LNCaP clone FGC (cell line): Measurements from ENCODE around the gene SPTBN1.
"Not testable (repeated sequence)": the region's sequence is repeated elsewhere in the genome, so short reads cannot be mapped to it uniquely, and the experiment has no call there.

Experiments used
- DNase-seq: peaks from one replicate; pipeline ENCODE4 v3.0.0-alpha.2; 2011; ENCODE audit warnings: low read depth
- H3K4me3 ChIP-seq: 2 replicates; pipeline ENCODE4 v1.5.1; 2011; ENCODE audit warnings: mild to moderate bottlenecking, low read depth, low read length, control low read depth
- CTCF ChIP-seq: IDR thresholded peaks from 2 replicates; pipeline ENCODE4 v1.5.1; 2012; ENCODE audit warnings: mild to moderate bottlenecking; ENCODE audit not compliant: control insufficient read depth, insufficient read depth; ENCODE audit errors: extremely low read depth

Gene SPTBN1

GRCh38 chr2:54523324-54523959, 67.3 kb downstream of the SPTBN1 start:
- no peak overlapping the region for H3K4me3 ChIP-seq
- DNase-seq = no peak
- no peak for TF ChIP-seq CTCF

- DNase-seq = no peak
- H3K4me3 ChIP-seq = no peak overlapping the region
- no peak for TF ChIP-seq CTCF
Measured at GRCh38 chr2:54524226-54524991, 68.3 kb downstream of the SPTBN1 start.

GRCh38 chr2:54525321-54525720, 69.2 kb downstream of the SPTBN1 start:
- no peak for DNase-seq
- no peak for TF ChIP-seq CTCF
- H3K4me3 ChIP-seq = no peak overlapping the region

DNA sequence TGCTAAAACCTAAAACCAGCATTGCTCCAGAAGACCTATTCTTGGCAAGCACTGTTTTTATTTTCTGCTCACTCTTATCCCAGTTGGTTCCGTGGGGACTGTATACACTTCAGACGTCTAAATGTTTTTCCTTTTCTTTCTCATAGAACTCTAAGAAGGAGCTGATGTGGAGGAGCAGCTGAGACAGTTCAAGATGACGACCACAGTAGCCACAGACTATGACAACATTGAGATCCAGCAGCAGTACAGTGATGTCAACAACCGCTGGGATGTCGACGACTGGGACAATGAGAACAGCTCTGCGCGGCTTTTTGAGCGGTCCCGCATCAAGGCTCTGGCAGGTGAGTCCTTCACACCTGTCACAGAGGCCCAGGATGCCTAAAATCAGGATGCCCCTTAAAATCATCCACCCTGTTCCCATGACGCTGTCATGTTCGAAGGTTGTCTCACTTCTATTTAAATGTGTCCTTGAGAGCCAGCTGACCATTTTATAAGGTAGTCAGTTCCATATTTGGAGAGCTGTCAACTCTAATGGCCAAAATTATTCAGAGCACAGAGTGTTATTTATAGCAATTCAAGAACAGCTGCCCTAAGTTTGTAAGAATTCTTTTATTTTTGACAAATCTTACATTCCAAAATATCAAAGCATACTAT, 70.2 kb downstream of the SPTBN1 start:
- no peak overlapping the region for H3K4me3 ChIP-seq
- DNase-seq = no peak
- TF ChIP-seq CTCF = no peak

DNA sequence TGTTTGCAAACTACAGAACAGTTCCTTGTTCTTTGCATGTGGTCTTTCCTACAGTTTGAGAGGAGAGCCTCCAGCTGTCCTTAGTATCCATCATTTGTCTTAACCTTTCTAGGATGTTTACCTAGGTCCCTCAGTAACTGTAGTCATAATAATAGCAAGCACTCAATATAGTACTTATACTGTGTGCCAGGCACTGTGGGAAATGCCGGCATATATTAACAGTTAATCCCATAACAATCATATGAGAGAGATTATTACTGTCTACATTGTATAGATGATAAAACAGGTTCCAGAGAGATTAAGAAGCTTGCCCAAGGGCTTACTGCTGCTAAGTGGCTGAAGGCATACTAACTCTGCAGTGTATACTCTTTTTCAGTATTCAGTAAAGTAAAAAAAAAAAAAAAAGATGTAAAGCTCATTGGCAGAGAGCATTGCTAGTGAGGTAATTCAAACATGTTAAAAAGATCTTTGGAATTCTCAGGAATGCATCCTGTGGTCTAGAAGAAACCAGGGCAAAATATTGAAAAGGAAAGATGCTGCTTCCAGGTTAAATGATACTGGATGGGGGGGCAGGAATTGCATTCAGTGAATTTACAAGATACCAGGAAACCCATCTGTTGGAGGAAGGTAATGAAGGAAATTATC, 72.3 kb downstream of the SPTBN1 start:
- no peak for DNase-seq
- no peak overlapping the region for H3K4me3 ChIP-seq
- no peak for TF ChIP-seq CTCF

- not testable (repeated sequence) for H3K4me3 ChIP-seq, DNase-seq
Measured at GRCh38 chr2:54529518-54529917, 73.4 kb downstream of the SPTBN1 start.

GRCh38 chr2:54529935-54530334, 73.8 kb downstream of the SPTBN1 start:
- no peak overlapping the region for H3K4me3 ChIP-seq
- TF ChIP-seq CTCF = no peak
- DNase-seq = no peak
